SK-N-SH (cell line): ENCODE measurements around the gene FAM180B. TPM values are rescaled to one million over a fixed set of nuclear protein-coding genes. Genes with fewer than 3 reads are reported as not detected.

ENCODE experiments used
- CTCF ChIA-PET: fragments of 300-600, 350-600 bp; formaldehyde crosslinking; extraction: SDS; loops from one replicate; lab custom pipeline; 2021; lab: Yijun Ruan, JAX
- POLR2A ChIA-PET: fragments of 350-600 bp; sonication (Branson Sonifier 250); formaldehyde crosslinking; extraction: SDS; loops from one replicate; lab custom pipeline; 2020; ENCODE audit warnings: antibody characterized with exemption, inconsistent platforms; lab: Yijun Ruan, JAX
- DNase-seq: peaks from one replicate; pipeline ENCODE4 v3.0.0; 2012
- H2AFZ ChIP-seq: fragments of 200-600 bp; sonication (generic); 2 replicates; pipeline ENCODE4 v1.8.1; 2016; ENCODE audit warnings: antibody characterized with exemption, mild to moderate bottlenecking, low read depth
- H3F3A ChIP-seq: fragments of 200-600 bp; sonication (generic); replicated peaks from 2 replicates; pipeline ENCODE3; 2016; ENCODE audit warnings: antibody characterized with exemption, mild to moderate bottlenecking; ENCODE audit not compliant: insufficient read depth
- H3K27ac ChIP-seq, 2 experiments: fragments of 200-500 bp in 1 of 2; fragments of 200-600 bp in 1 of 2; sonication (Bioruptor generic) in 1 of 2; sonication (generic), shearing (Covaris generic) in 1 of 2; 2 replicates each; pipeline versions ENCODE4 v1.5.1 to v1.6.1; 2014 to 2016; ENCODE audit warnings: low read depth in 2 of 2, inconsistent platforms in 1 of 2, low read length in 1 of 2, mild to moderate bottlenecking in 1 of 2, mixed read lengths in 1 of 2
- H3K27me3 ChIP-seq: fragments of 200-600 bp; sonication (generic), shearing (Covaris generic); 2 replicates; pipeline ENCODE4 v1.6.1; 2016; ENCODE audit warnings: mixed run types; ENCODE audit not compliant: insufficient read depth
- H3K36me3 ChIP-seq, 2 experiments: fragments of 200-500 bp in 1 of 2; fragments of 200-600 bp in 1 of 2; sonication (Bioruptor generic) in 1 of 2; sonication (generic) in 1 of 2; replicated peaks in 1 of 2; 2 replicates each; pipeline versions ENCODE3 to v1.5.1; 2014 to 2016; ENCODE audit warnings: low read length in 1 of 2, mild to moderate bottlenecking in 1 of 2; ENCODE audit not compliant: insufficient read depth in 2 of 2, control insufficient read depth in 1 of 2
- H3K4me1 ChIP-seq, 2 experiments: fragments of 200-500 bp in 1 of 2; fragments of 200-600 bp in 1 of 2; sonication (Bioruptor generic) in 1 of 2; sonication (generic), shearing (Covaris generic) in 1 of 2; 2 replicates each; pipeline versions ENCODE4 v1.5.1 to v1.6.1; 2014 to 2016; ENCODE audit warnings: low read depth in 1 of 2, low read length in 1 of 2, mixed run types in 1 of 2; ENCODE audit not compliant: insufficient read depth in 2 of 2, control insufficient read depth in 1 of 2
- H3K4me2 ChIP-seq: fragments of 200-600 bp; sonication (generic), shearing (Covaris generic); 2 replicates; pipeline ENCODE4 v1.6.1; 2017; ENCODE audit warnings: mixed run types
- H3K4me3 ChIP-seq, 2 experiments: fragments of 200-500 bp in 1 of 2; fragments of 200-600 bp in 1 of 2; sonication (Bioruptor generic) in 1 of 2; sonication (generic), shearing (Covaris generic) in 1 of 2; 2 replicates each; pipeline versions ENCODE4 v1.5.1 to v1.8.1; 2014 to 2016; ENCODE audit warnings: low read depth in 2 of 2, inconsistent platforms in 1 of 2, low read length in 1 of 2, mild to moderate bottlenecking in 1 of 2, mixed read lengths in 1 of 2, moderate library complexity in 1 of 2
- H3K79me2 ChIP-seq: fragments of 200-600 bp; sonication (generic); 2 replicates; pipeline ENCODE4 v1.8.1; 2017; ENCODE audit warnings: mild to moderate bottlenecking; ENCODE audit not compliant: insufficient read depth
- H3K9ac ChIP-seq: fragments of 200-600 bp; sonication (generic); 2 replicates; pipeline ENCODE4 v1.6.1; 2017; ENCODE audit warnings: mixed run types
- H3K9me2 ChIP-seq: fragments of 200-600 bp; sonication (generic); 2 replicates; pipeline ENCODE4 v1.6.1; 2017; ENCODE audit warnings: mixed run types
- H3K9me3 ChIP-seq: fragments of 200-600 bp; sonication (generic); 2 replicates; pipeline ENCODE4 v1.6.1; 2017; ENCODE audit warnings: mixed run types, mild to moderate bottlenecking, moderate library complexity
- H4K20me1 ChIP-seq: fragments of 200-600 bp; sonication (generic); 2 replicates; pipeline ENCODE4 v1.6.1; 2017; ENCODE audit warnings: mild to moderate bottlenecking, mixed run types; ENCODE audit not compliant: insufficient read depth
- CTCF ChIP-seq: fragments of 200-600 bp; sonication (generic); IDR thresholded peaks from 2 replicates; pipeline ENCODE4 v1.6.1; 2017; ENCODE audit warnings: antibody characterized with exemption, mild to moderate bottlenecking, moderate library complexity
- ELF1 ChIP-seq: IDR thresholded peaks from 2 replicates; pipeline ENCODE4 v1.4.0; 2012
- EP300 ChIP-seq, 2 experiments: IDR thresholded peaks; 2 replicates each; pipeline versions ENCODE4 v1.4.0 to v1.6.1; 2012; ENCODE audit warnings: borderline replicate concordance in 1 of 2, low read depth in 1 of 2, low read length in 1 of 2
- FOSL2 ChIP-seq: IDR thresholded peaks from 2 replicates; pipeline ENCODE4 v1.4.0; 2012; ENCODE audit warnings: low read depth, mild to moderate bottlenecking, moderate library complexity, borderline replicate concordance
- FOXM1 ChIP-seq: IDR thresholded peaks from 2 replicates; pipeline ENCODE4 v1.4.0; 2012; ENCODE audit warnings: low read depth, mild to moderate bottlenecking
- GATA2 ChIP-seq: sonication (generic); formaldehyde crosslinking; IDR thresholded peaks from 2 replicates; pipeline ENCODE4 v1.5.0; 2020; ENCODE audit warnings: mild to moderate bottlenecking, missing genetic modification reagents
- IRF3 ChIP-seq: fragments of 150-350 bp; IDR thresholded peaks from 2 replicates; pipeline ENCODE4 v1.6.1; 2016; ENCODE audit warnings: mild to moderate bottlenecking, low read depth, low read length
- JUND ChIP-seq: IDR thresholded peaks from 2 replicates; pipeline ENCODE4 v1.4.0; 2012
- MAX ChIP-seq: IDR thresholded peaks from 2 replicates; pipeline ENCODE4 v1.4.0; 2012; ENCODE audit warnings: low read depth
- MEF2A ChIP-seq: IDR thresholded peaks from 2 replicates; pipeline ENCODE4 v1.4.0; 2012; ENCODE audit warnings: low read depth, borderline replicate concordance
- MXI1 ChIP-seq: IDR thresholded peaks from 2 replicates; pipeline ENCODE4 v1.6.1; 2012; ENCODE audit warnings: mild to moderate bottlenecking, low read depth, low read length, improper control_type of control experiment
- NRF1 ChIP-seq: IDR thresholded peaks from 2 replicates; pipeline ENCODE4 v1.6.1; 2012; ENCODE audit warnings: low read depth, mild to moderate bottlenecking, low read length
- POLR2AphosphoS5 ChIP-seq: IDR thresholded peaks from 2 replicates; pipeline ENCODE4 v1.6.1; 2012; ENCODE audit warnings: low read depth, low read length
- RAD21 ChIP-seq: IDR thresholded peaks from 2 replicates; pipeline ENCODE4 v1.6.1; 2012; ENCODE audit warnings: mild to moderate bottlenecking, low read length
- RCOR1 ChIP-seq: fragments of 150-350 bp; IDR thresholded peaks from 2 replicates; pipeline ENCODE4 v1.6.1; 2017; ENCODE audit warnings: antibody characterized with exemption, low read length
- RFX5 ChIP-seq: IDR thresholded peaks from 2 replicates; pipeline ENCODE4 v1.6.1; 2012; ENCODE audit warnings: mild to moderate bottlenecking, improper control_type of control experiment, low read length
- RXRA ChIP-seq: IDR thresholded peaks from 2 replicates; pipeline ENCODE4 v1.4.0; 2012; ENCODE audit warnings: low read depth, mild to moderate bottlenecking, borderline replicate concordance
- SIN3A ChIP-seq: IDR thresholded peaks from 2 replicates; pipeline ENCODE4 v1.6.1; 2012; ENCODE audit warnings: low read depth, mild to moderate bottlenecking, low read length, moderate library complexity, borderline replicate concordance
- TAF1 ChIP-seq: IDR thresholded peaks from 2 replicates; pipeline ENCODE4 v1.6.1; 2012; ENCODE audit warnings: low read depth, mild to moderate bottlenecking, low read length, moderate library complexity, borderline replicate concordance
- TEAD4 ChIP-seq: IDR thresholded peaks from 2 replicates; pipeline ENCODE4 v1.4.0; 2012; ENCODE audit warnings: mild to moderate bottlenecking, borderline replicate concordance; ENCODE audit not compliant: insufficient read depth
- YY1 ChIP-seq: IDR thresholded peaks from 2 replicates; pipeline ENCODE4 v1.4.0; 2012; ENCODE audit warnings: low read depth, mild to moderate bottlenecking
- ZBTB33 ChIP-seq: IDR thresholded peaks from 2 replicates; pipeline ENCODE4 v1.4.0; 2012; ENCODE audit warnings: low read depth, borderline replicate concordance
- WGBS: methylation state at CpG from one replicate; pipeline ENCODE4 v1.1.6; 2017; ENCODE audit warnings: low lambda C conversion rate; 5-methylcytosine and 5-hydroxymethylcytosine counted together
- polyA plus RNA-seq, 3 experiments: library from polyadenylated mRNA; depleted of rRNA; stranded (reverse); fragments of >200 nt; gene quantifications; 2 replicates each; pipeline ENCODE4 v1.2.3, GENCODE V29; 2012

FAM180B gene
- polyA plus RNA-seq, 1 of the 3 experiments (the other 2 are of a cell fraction): not detected

GRCh38 chr11:47607380-47607779 is 20.9 kb downstream of the FAM180B start (continued):
- TF ChIP-seq NRF1 (no peak), YY1 (no peak), MXI1 (no peak; the same call in none of the 2 replicates), EP300 (IDR thresholded peaks at IDR 0.05; ENCODE audit: borderline replicate concordance in 1 of 2, low read depth in 1 of 2, low read length in 1 of 2) (peak in 1 of 2 experiments; percentile 53; a peak in 1 of 4 replicates), GATA2 (CRISPR knock-in tag) (no peak), MEF2A (no peak), FOXM1 (no peak), RXRA (no peak), ZBTB33 (no peak), RCOR1 (no peak), IRF3 (no peak), TAF1 (no peak), TEAD4 (no peak), RAD21 (no peak)

GRCh38 chr11:47609675-47610074 is 23.2 kb downstream of the FAM180B start:
- no peak overlapping the region for H3K9ac ChIP-seq
- no peaks in the 10 kb centered on the region for H3K36me3 ChIP-seq
- H3K27ac ChIP-seq: no peak overlapping the region
- no peak overlapping the region for H3K4me3 ChIP-seq
- H3K9me2 ChIP-seq: no peaks in the 10 kb centered on the region
- H4K20me1 ChIP-seq: no peaks in the 10 kb centered on the region
- H3K9me3 ChIP-seq: no peaks in the 10 kb centered on the region
- no peak overlapping the region for H2AFZ ChIP-seq
- TF ChIP-seq RXRA (no peak), CTCF (no peak), SIN3A (no peak), FOSL2 (no peak), POLR2AphosphoS5 (no peak), JUND (no peak), YY1 (no peak), MXI1 (no peak), RFX5 (no peak), TAF1 (no peak), ELF1 (no peak), MAX (no peak)
- H3K4me1 ChIP-seq: peaks cover 10 to 20% of the 10 kb centered on the region in 2 experiments; a peak in 1 of 4 replicates
- 68% methylated on average over 3 of the region's 3 CpGs for WGBS
- ChIA-PET POLR2A (interaction anchor here (1.1 kb wide), 1 partner anchor 31 kb away, joined by 3 read pairs; the partner anchor contains the start of genes KBTBD4 and NDUFS3), CTCF (no interaction called here)
- no peaks in the 10 kb centered on the region for H3K79me2 ChIP-seq
- H3K4me2 ChIP-seq: no peak overlapping the region
- peaks cover 5% of the 10 kb centered on the region for H3F3A ChIP-seq
- H3K27me3 ChIP-seq: no peaks in the 10 kb centered on the region
- no peak for DNase-seq
